K562 (cell line): ENCODE measurements around the gene INPP1. TPM values are rescaled to one million over a fixed set of nuclear protein-coding genes. Genes with fewer than 3 reads are reported as not detected.
A peak's percentile ranks its signal among the peaks of the same experiment; 100 is the strongest.

Experiments
- ATAC-seq: fragments of 200-7000 bp; cut with Tn5 transposase; 3 replicates; pipeline ENCODE4 v1.9.1; 2020; ENCODE audit warnings: moderate library complexity
- BruUV-seq: library from RNA; stranded (reverse); fragments of 400-500 nt; replicated peaks from 2 replicates; lab custom pipeline; 2021; lab: Mats Ljungman, UMichigan
- CTCF ChIA-PET: fragments of 300-600 bp; formaldehyde crosslinking; extraction: SDS; loops from one replicate; lab custom pipeline; 2021; ENCODE audit warnings: low intra/inter-chr PET ratio; lab: Yijun Ruan, JAX
- POLR2A ChIA-PET: fragments of 300-600, 350-650 bp; sonication (Branson Sonifier 250); formaldehyde crosslinking; extraction: SDS; loops from one replicate; lab custom pipeline; 2021; ENCODE audit warnings: antibody characterized with exemption, inconsistent platforms; lab: Yijun Ruan, JAX
- DNase-seq, 4 experiments: peaks; one replicate each; pipeline versions ENCODE4 v3.0.0 to v3.0.0-alpha.2; 2011 to 2018; ENCODE audit warnings: low spot score in 3 of 4, mixed read lengths in 3 of 4; ENCODE audit errors: extremely low read depth in 1 of 4
- FAIRE-seq: peaks from 2 replicates; lab custom pipeline; 2011; peaks lifted over from hg19 to GRCh38; lab: Jason Lieb, UNC
- H2AFZ ChIP-seq: 2 replicates; pipeline ENCODE4 v1.6.0; 2011; ENCODE audit warnings: low read depth, low read length, control low read depth, inconsistent platforms
- H3K27ac ChIP-seq: fragments of 200-600 bp; 3 replicates; pipeline ENCODE4 v1.8.0; 2011; ENCODE audit warnings: low read depth, mild to moderate bottlenecking, control low read depth, inconsistent platforms, low read length, moderate library complexity, mixed read lengths; ENCODE audit errors: extremely low read depth
- H3K27me3 ChIP-seq, 2 experiments: fragments of 300-600 bp in 1 of 2; 2 replicates in 1 of 2; 3 replicates in 1 of 2; pipeline versions ENCODE4 v1.6.0 to v1.8.0; 2011; ENCODE audit warnings: inconsistent platforms in 2 of 2, low read length in 2 of 2, mild to moderate bottlenecking in 1 of 2, mixed read lengths in 1 of 2, moderate library complexity in 1 of 2; ENCODE audit not compliant: control insufficient read depth in 2 of 2, insufficient read depth in 2 of 2
- H3K36me3 ChIP-seq: fragments of 300-600 bp; 3 replicates; pipeline ENCODE4 v1.8.0; 2011; ENCODE audit warnings: mild to moderate bottlenecking, low read length, inconsistent platforms; ENCODE audit not compliant: control insufficient read depth, insufficient read depth
- H3K4me1 ChIP-seq, 2 experiments: fragments of 200-600 bp in 1 of 2; replicated peaks in 1 of 2; 2 replicates in 1 of 2; 3 replicates in 1 of 2; pipeline versions ENCODE4 v1.5.1 to v1.8.0; 2011; ENCODE audit warnings: inconsistent platforms in 2 of 2, low read length in 2 of 2, mild to moderate bottlenecking in 1 of 2, mixed read lengths in 1 of 2, moderate library complexity in 1 of 2; ENCODE audit not compliant: control insufficient read depth in 2 of 2, insufficient read depth in 2 of 2
- H3K4me2 ChIP-seq: 2 replicates; pipeline ENCODE4 v1.6.1; 2011; ENCODE audit warnings: low read length, control low read depth, inconsistent platforms, mixed read lengths; ENCODE audit not compliant: insufficient read depth
- H3K4me3 ChIP-seq: fragments of 200-600 bp; sonication (generic), shearing (Covaris generic); 2 replicates; pipeline ENCODE4 v1.5.1; 2016; ENCODE audit warnings: control low read depth, inconsistent platforms
- H3K79me2 ChIP-seq: fragments of 200-600 bp; 3 replicates; pipeline ENCODE4 v1.8.0; 2011; ENCODE audit warnings: low read length, inconsistent platforms; ENCODE audit not compliant: control insufficient read depth, insufficient read depth
- H3K9ac ChIP-seq, 2 experiments: 2 replicates each; pipeline versions ENCODE4 v1.6.0 to v1.6.1; 2011; ENCODE audit warnings: low read depth in 2 of 2, low read length in 2 of 2, control low read depth in 1 of 2, inconsistent platforms in 1 of 2, mild to moderate bottlenecking in 1 of 2, mixed read lengths in 1 of 2; ENCODE audit not compliant: insufficient read depth in 1 of 2
- H3K9me1 ChIP-seq: one replicate; pipeline ENCODE4 v1.6.0; 2011; ENCODE audit warnings: inconsistent platforms, mild to moderate bottlenecking, low read length, moderate library complexity; ENCODE audit not compliant: control insufficient read depth, insufficient read depth
- H3K9me3 ChIP-seq: replicated peaks from 2 replicates; pipeline ENCODE4 v1.5.1; 2011; ENCODE audit warnings: low read depth, low read length, inconsistent platforms; ENCODE audit not compliant: control insufficient read depth, insufficient read depth
- H4K20me1 ChIP-seq: replicated peaks from 2 replicates; pipeline ENCODE4 v1.6.1; 2011; ENCODE audit warnings: low read length, inconsistent platforms, mixed read lengths; ENCODE audit not compliant: control insufficient read depth, insufficient read depth
- ARID2 ChIP-seq: fragments of 450-650 bp; IDR thresholded peaks from 2 replicates; pipeline ENCODE4 v1.6.1; 2017; ENCODE audit warnings: antibody characterized with exemption, mild to moderate bottlenecking
- CC2D1A ChIP-seq: fragments of 450-650 bp; IDR thresholded peaks from 2 replicates; pipeline ENCODE4 v1.6.1; 2017; ENCODE audit warnings: mild to moderate bottlenecking
- FOXJ2 ChIP-seq: fragments of 200-800 bp; sonication (Bioruptor generic); IDR thresholded peaks from 2 replicates; pipeline ENCODE4 v1.6.1; 2016; ENCODE audit warnings: missing genetic modification characterization, missing compliant biosample characterization
- POLR3G ChIP-seq: IDR thresholded peaks from 2 replicates; pipeline ENCODE4 v1.6.1; 2011; ENCODE audit not compliant: insufficient read length, insufficient replicate concordance; ENCODE audit errors: extremely low read depth
- ZC3H11A ChIP-seq: IDR thresholded peaks from 2 replicates; pipeline ENCODE4 v1.6.1; 2012; ENCODE audit warnings: low read depth, low read length, improper control_type of control experiment
- WGBS: fragments of 100-300 bp; shearing (Covaris generic); methylation state at CpG from one replicate; pipeline ENCODE4 v1.1.6; 2016; ENCODE audit warnings: low coverage, mixed read lengths; ENCODE audit not compliant: insufficient coverage; ENCODE audit errors: missing lambda C conversion rate; 5-methylcytosine and 5-hydroxymethylcytosine counted together
- in situ Hi-C: fragments of 300-500 bp; cut with MboI; formaldehyde crosslinking; loops from 4 replicates; pipeline ENCODE4 v1.15.0; 2018; ENCODE audit warnings: inconsistent platforms, mixed read lengths
- intact Hi-C: fragments of 100-400 bp; cut with micrococcal nuclease; formaldehyde crosslinking; loops from 2 replicates; pipeline ENCODE4 v1.14.2; 2022
- polyA plus RNA-seq, 8 experiments: library from polyadenylated mRNA; depleted of rRNA in 4 of 8; stranded (reverse) in 5 of 8; unstranded in 3 of 8; fragments of >200 nt; fragmentation: Nextera tagmentation in 2 of 8; fragmentation: Illumina TruSeq in 1 of 8; extraction: Ambion mirVana in 2 of 8; extraction: Trizol in 1 of 8; gene quantifications; 2 replicates each; pipeline versions ENCODE4 v1.2.1 to v1.2.3, GENCODE V29; 2011 to 2014; ENCODE audit warnings: inconsistent platforms in 1 of 8, missing spikeins in 1 of 8
- total RNA-seq, 7 experiments: library from RNA; depleted of rRNA in 6 of 7; stranded (reverse); fragments of >200 nt in 6 of 7; fragmentation: Illumina TruSeq in 2 of 7; extraction: Trizol in 2 of 7; gene quantifications; 2 replicates each; pipeline versions ENCODE4 v1.2.1 to v1.2.3, GENCODE V29; 2011 to 2021; ENCODE audit warnings: low replicate concordance in 1 of 7
- TF ChIP-seq, protein P1 (sequence below): IDR thresholded peaks from 3 replicates; pipeline ENCODE4 v1.6.1; 2011; ENCODE audit warnings: borderline replicate concordance, mild to moderate bottlenecking, moderate library complexity; ENCODE audit not compliant: insufficient read length; ENCODE audit errors: extremely low read depth
- TF ChIP-seq, protein P2 (sequence below): fragments of 450-650 bp; IDR thresholded peaks from 2 replicates; pipeline ENCODE4 v1.6.1; 2016; ENCODE audit warnings: mild to moderate bottlenecking, moderate library complexity

INPP1 gene
- total and polyA plus RNA-seq, 9 of the 15 experiments (the other 6 are each of a cell fraction or from before 2014, with no cell fraction given): 3.7 to 11.8 (median 6.5) TPM

DNA sequence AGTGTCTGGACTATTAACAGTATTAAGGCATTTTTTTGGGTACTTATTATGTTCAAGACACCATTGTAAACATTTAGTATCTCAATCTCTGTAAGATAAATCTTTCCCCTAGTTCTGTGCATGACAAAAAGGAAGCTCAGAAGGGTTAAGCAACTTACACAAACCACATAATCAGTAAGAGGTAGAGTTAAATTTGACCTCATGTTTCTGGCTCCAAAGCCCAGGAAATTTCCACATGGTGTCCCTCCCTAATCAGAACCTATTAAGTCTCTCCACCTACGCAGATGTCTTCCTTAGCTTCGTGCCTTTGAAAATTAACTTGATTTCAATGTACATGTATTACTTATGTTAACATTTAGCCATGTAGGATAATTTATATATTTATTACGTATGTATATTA is 66.8 kb downstream of the INPP1 start (continued):
- TF ChIP-seq, protein P1, sequence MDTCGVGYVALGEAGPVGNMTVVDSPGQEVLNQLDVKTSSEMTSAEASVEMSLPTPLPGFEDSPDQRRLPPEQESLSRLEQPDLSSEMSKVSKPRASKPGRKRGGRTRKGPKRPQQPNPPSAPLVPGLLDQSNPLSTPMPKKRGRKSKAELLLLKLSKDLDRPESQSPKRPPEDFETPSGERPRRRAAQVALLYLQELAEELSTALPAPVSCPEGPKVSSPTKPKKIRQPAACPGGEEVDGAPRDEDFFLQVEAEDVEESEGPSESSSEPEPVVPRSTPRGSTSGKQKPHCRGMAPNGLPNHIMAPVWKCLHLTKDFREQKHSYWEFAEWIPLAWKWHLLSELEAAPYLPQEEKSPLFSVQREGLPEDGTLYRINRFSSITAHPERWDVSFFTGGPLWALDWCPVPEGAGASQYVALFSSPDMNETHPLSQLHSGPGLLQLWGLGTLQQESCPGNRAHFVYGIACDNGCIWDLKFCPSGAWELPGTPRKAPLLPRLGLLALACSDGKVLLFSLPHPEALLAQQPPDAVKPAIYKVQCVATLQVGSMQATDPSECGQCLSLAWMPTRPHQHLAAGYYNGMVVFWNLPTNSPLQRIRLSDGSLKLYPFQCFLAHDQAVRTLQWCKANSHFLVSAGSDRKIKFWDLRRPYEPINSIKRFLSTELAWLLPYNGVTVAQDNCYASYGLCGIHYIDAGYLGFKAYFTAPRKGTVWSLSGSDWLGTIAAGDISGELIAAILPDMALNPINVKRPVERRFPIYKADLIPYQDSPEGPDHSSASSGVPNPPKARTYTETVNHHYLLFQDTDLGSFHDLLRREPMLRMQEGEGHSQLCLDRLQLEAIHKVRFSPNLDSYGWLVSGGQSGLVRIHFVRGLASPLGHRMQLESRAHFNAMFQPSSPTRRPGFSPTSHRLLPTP: no peak

DNA sequence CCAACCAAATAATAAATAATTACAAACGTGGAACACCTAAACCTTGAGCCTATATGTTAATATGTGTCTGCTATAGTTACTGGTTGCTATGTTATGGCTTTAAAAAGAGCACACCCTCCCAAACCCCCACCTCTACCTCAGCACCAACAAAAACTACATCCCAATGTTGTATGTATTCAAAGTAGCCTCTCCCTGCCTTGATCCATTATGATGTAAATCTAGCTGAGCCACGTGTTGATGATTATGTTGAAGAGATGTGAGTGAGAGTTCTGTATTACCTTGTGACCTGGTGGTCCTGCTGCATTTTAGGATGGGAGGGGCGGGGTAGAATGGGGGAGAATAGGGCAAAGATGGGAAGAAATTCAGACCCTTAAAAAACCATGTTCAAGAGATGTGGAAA is 69.6 kb downstream of the INPP1 start:
- Histone ChIP-seq H3K4me3 (no peak overlapping the region), H3K9me3 (no peaks in the 10 kb centered on the region), H3K4me2 (no peak overlapping the region), H2AFZ (no peak overlapping the region), H3K9me1 (no peaks in the 10 kb centered on the region), H3K27ac (no peak overlapping the region), H4K20me1 (no peaks in the 10 kb centered on the region), H3K79me2 (no peaks in the 10 kb centered on the region), H3K36me3 (no peaks in the 10 kb centered on the region), H3K27me3 (no peaks in the 10 kb centered on the region), H3K9ac (no peak overlapping the region), H3K4me1 (peaks cover 9 to 10% of the 10 kb centered on the region in 2 experiments; a peak in 4 of 5 replicates)
- POLR2A ChIA-PET: interaction anchor here (0.6 kb wide), 1 partner anchor 50 kb away, joined by 3 read pairs; no protein-coding TSS in a partner anchor
- no peak for ATAC-seq
- CTCF ChIA-PET: no interaction called here
- intact Hi-C loops: no loop called here
- FAIRE-seq: peak; percentile 26
- no peak for DNase-seq
- 15% methylated on average over 3 of the region's 3 CpGs for WGBS
- BruUV-seq: no TSS peak
- in situ Hi-C loops: no loop called here
- TF ChIP-seq ARID2 (no peak), CC2D1A (no peak), ZC3H11A (no peak), POLR3G (no peak), FOXJ2 (no peak)
- TF ChIP-seq, protein P2, sequence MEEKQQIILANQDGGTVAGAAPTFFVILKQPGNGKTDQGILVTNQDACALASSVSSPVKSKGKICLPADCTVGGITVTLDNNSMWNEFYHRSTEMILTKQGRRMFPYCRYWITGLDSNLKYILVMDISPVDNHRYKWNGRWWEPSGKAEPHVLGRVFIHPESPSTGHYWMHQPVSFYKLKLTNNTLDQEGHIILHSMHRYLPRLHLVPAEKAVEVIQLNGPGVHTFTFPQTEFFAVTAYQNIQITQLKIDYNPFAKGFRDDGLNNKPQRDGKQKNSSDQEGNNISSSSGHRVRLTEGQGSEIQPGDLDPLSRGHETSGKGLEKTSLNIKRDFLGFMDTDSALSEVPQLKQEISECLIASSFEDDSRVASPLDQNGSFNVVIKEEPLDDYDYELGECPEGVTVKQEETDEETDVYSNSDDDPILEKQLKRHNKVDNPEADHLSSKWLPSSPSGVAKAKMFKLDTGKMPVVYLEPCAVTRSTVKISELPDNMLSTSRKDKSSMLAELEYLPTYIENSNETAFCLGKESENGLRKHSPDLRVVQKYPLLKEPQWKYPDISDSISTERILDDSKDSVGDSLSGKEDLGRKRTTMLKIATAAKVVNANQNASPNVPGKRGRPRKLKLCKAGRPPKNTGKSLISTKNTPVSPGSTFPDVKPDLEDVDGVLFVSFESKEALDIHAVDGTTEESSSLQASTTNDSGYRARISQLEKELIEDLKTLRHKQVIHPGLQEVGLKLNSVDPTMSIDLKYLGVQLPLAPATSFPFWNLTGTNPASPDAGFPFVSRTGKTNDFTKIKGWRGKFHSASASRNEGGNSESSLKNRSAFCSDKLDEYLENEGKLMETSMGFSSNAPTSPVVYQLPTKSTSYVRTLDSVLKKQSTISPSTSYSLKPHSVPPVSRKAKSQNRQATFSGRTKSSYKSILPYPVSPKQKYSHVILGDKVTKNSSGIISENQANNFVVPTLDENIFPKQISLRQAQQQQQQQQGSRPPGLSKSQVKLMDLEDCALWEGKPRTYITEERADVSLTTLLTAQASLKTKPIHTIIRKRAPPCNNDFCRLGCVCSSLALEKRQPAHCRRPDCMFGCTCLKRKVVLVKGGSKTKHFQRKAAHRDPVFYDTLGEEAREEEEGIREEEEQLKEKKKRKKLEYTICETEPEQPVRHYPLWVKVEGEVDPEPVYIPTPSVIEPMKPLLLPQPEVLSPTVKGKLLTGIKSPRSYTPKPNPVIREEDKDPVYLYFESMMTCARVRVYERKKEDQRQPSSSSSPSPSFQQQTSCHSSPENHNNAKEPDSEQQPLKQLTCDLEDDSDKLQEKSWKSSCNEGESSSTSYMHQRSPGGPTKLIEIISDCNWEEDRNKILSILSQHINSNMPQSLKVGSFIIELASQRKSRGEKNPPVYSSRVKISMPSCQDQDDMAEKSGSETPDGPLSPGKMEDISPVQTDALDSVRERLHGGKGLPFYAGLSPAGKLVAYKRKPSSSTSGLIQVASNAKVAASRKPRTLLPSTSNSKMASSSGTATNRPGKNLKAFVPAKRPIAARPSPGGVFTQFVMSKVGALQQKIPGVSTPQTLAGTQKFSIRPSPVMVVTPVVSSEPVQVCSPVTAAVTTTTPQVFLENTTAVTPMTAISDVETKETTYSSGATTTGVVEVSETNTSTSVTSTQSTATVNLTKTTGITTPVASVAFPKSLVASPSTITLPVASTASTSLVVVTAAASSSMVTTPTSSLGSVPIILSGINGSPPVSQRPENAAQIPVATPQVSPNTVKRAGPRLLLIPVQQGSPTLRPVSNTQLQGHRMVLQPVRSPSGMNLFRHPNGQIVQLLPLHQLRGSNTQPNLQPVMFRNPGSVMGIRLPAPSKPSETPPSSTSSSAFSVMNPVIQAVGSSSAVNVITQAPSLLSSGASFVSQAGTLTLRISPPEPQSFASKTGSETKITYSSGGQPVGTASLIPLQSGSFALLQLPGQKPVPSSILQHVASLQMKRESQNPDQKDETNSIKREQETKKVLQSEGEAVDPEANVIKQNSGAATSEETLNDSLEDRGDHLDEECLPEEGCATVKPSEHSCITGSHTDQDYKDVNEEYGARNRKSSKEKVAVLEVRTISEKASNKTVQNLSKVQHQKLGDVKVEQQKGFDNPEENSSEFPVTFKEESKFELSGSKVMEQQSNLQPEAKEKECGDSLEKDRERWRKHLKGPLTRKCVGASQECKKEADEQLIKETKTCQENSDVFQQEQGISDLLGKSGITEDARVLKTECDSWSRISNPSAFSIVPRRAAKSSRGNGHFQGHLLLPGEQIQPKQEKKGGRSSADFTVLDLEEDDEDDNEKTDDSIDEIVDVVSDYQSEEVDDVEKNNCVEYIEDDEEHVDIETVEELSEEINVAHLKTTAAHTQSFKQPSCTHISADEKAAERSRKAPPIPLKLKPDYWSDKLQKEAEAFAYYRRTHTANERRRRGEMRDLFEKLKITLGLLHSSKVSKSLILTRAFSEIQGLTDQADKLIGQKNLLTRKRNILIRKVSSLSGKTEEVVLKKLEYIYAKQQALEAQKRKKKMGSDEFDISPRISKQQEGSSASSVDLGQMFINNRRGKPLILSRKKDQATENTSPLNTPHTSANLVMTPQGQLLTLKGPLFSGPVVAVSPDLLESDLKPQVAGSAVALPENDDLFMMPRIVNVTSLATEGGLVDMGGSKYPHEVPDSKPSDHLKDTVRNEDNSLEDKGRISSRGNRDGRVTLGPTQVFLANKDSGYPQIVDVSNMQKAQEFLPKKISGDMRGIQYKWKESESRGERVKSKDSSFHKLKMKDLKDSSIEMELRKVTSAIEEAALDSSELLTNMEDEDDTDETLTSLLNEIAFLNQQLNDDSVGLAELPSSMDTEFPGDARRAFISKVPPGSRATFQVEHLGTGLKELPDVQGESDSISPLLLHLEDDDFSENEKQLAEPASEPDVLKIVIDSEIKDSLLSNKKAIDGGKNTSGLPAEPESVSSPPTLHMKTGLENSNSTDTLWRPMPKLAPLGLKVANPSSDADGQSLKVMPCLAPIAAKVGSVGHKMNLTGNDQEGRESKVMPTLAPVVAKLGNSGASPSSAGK: no peak
